HEK293 (cell line): Measurements from ENCODE around the gene ANAPC10.

Source experiments
- CTCF ChIA-PET: fragments of 350-600 bp; formaldehyde crosslinking; extraction: SDS; loops from one replicate; lab custom pipeline; 2021; ENCODE audit warnings: antibody characterized with exemption; lab: Yijun Ruan, JAX
- POLR2A ChIA-PET: fragments of 300-600 bp; formaldehyde crosslinking; extraction: SDS; loops from one replicate; lab custom pipeline; 2020; ENCODE audit warnings: antibody characterized with exemption, inconsistent platforms; lab: Yijun Ruan, JAX
- H3K27ac ChIP-seq: fragments of 200-500 bp; sonication (Bioruptor generic); 2 replicates; pipeline ENCODE4 v1.5.1; 2014; ENCODE audit warnings: low read depth, low read length, control low read depth, inconsistent platforms; ENCODE audit errors: extremely low read depth
- H3K36me3 ChIP-seq, 2 experiments: fragments of 200-500 bp in 1 of 2; sonication (Bioruptor generic) in 1 of 2; 1 replicate in 1 of 2; 2 replicates in 1 of 2; pipeline ENCODE4 v1.5.1; 2014 to 2017; ENCODE audit warnings: inconsistent platforms in 2 of 2, low read length in 2 of 2; ENCODE audit not compliant: control insufficient read depth in 2 of 2, insufficient read depth in 1 of 2
- H3K4me1 ChIP-seq: fragments of 200-500 bp; sonication (Bioruptor generic); 2 replicates; pipeline ENCODE4 v1.5.1; 2014; ENCODE audit warnings: mild to moderate bottlenecking, low read length, inconsistent platforms; ENCODE audit not compliant: control insufficient read depth, insufficient read depth
- H3K4me3 ChIP-seq: 2 replicates; pipeline ENCODE4 v1.5.1; 2011; ENCODE audit warnings: low read depth, mild to moderate bottlenecking, control low read depth, low read length, moderate library complexity
- H3K9me3 ChIP-seq: fragments of 200-500 bp; sonication (Bioruptor generic); 2 replicates; pipeline ENCODE4 v1.5.1; 2014; ENCODE audit warnings: low read depth, low read length, inconsistent platforms; ENCODE audit not compliant: control insufficient read depth, insufficient read depth
- EGR2 ChIP-seq: fragments of 450-650 bp; formaldehyde crosslinking; IDR thresholded peaks from 2 replicates; pipeline ENCODE4 v1.5.1; 2016; ENCODE audit warnings: low read depth, missing biosample characterization, missing genetic modification characterization
- GLIS1 ChIP-seq: fragments of 450-650 bp; formaldehyde crosslinking; IDR thresholded peaks from 2 replicates; pipeline ENCODE4 v1.5.1; 2016; ENCODE audit warnings: missing biosample characterization, missing genetic modification characterization
- PRDM4 ChIP-seq: fragments of 450-650 bp; formaldehyde crosslinking; IDR thresholded peaks from 2 replicates; pipeline ENCODE4 v1.5.1; 2017; ENCODE audit warnings: missing biosample characterization, missing genetic modification characterization
- TSHZ1 ChIP-seq: fragments of 450-650 bp; formaldehyde crosslinking; IDR thresholded peaks from 2 replicates; pipeline ENCODE4 v1.5.1; 2016; ENCODE audit warnings: missing biosample characterization, missing genetic modification characterization, borderline replicate concordance
- YY1 ChIP-seq: fragments of 450-650 bp; formaldehyde crosslinking; IDR thresholded peaks from 2 replicates; pipeline ENCODE4 v1.5.1; 2018; ENCODE audit warnings: missing biosample characterization, missing genetic modification characterization
- ZBTB10 ChIP-seq: fragments of 450-650 bp; formaldehyde crosslinking; IDR thresholded peaks from 2 replicates; pipeline ENCODE4 v1.5.1; 2016; ENCODE audit warnings: missing biosample characterization, missing genetic modification characterization
- ZFHX2 ChIP-seq: fragments of 450-650 bp; formaldehyde crosslinking; conservative IDR thresholded peaks from 2 replicates; pipeline ENCODE4 v1.5.1; 2016; ENCODE audit warnings: missing biosample characterization, missing genetic modification characterization
- ZNF121 ChIP-seq: fragments of 450-650 bp; formaldehyde crosslinking; IDR thresholded peaks from 2 replicates; pipeline ENCODE4 v1.5.1; 2016; ENCODE audit warnings: missing biosample characterization, missing genetic modification characterization
- ZNF146 ChIP-seq: fragments of 450-650 bp; formaldehyde crosslinking; IDR thresholded peaks from 2 replicates; pipeline ENCODE4 v1.5.1; 2016; ENCODE audit warnings: missing biosample characterization, missing genetic modification characterization
- ZNF394 ChIP-seq: fragments of 450-650 bp; formaldehyde crosslinking; IDR thresholded peaks from 2 replicates; pipeline ENCODE4 v1.5.1; 2016; ENCODE audit warnings: missing biosample characterization, missing genetic modification characterization, mild to moderate bottlenecking, moderate library complexity, borderline replicate concordance
- ZNF449 ChIP-seq: fragments of 450-650 bp; formaldehyde crosslinking; IDR thresholded peaks from 2 replicates; pipeline ENCODE4 v1.5.1; 2017; ENCODE audit warnings: missing biosample characterization, mild to moderate bottlenecking, missing genetic modification characterization, moderate library complexity
- ZNF530 ChIP-seq: fragments of 450-650 bp; formaldehyde crosslinking; IDR thresholded peaks from 2 replicates; pipeline ENCODE4 v1.5.1; 2016; ENCODE audit warnings: low read depth, missing biosample characterization, missing genetic modification characterization
- ZNF555 ChIP-seq: fragments of 450-650 bp; formaldehyde crosslinking; conservative IDR thresholded peaks from 2 replicates; pipeline ENCODE4 v1.5.1; 2017; ENCODE audit warnings: missing biosample characterization, mild to moderate bottlenecking, missing genetic modification characterization, inconsistent platforms
- TF ChIP-seq, protein P1 (sequence below): fragments of 450-650 bp; formaldehyde crosslinking; IDR thresholded peaks from 2 replicates; pipeline ENCODE4 v1.5.1; 2016; ENCODE audit warnings: missing biosample characterization, missing genetic modification characterization

The ANAPC10 gene

DNA sequence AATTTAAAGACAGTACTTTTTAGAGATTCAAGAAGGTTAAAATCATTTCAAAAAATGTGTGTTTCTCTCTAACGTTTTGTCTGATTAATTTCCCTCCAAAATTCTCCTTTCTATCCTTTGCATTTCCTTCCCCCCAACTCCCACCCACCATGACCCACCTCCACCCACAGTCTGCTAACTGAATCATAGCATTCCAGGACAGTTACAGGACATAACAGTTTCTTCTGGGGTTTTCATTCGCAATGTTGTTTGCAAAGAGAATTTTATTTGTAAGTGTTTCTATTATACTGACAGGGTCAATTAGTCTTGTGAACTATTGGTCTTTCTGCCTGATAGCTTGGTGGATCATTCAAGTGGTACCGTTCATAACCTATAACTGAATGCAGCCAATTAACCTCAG lies 53.7 kb downstream of the ANAPC10 start:
- ChIA-PET POLR2A (no interaction called here), CTCF (interaction anchor here (0.5 kb wide), 1 partner anchor 942 kb away, joined by 3 read pairs; no protein-coding TSS in a partner anchor)
- Histone ChIP-seq H3K4me1 (no peaks in the 10 kb centered on the region), H3K9me3 (no peaks in the 10 kb centered on the region), H3K4me3 (no peak overlapping the region), H3K36me3 (no peaks in the 10 kb centered on the region)
- no peak for TF ChIP-seq TSHZ1
- peak; percentile 48; the same call in 1 of the 2 replicates for TF ChIP-seq EGR2 (tag by site-specific recombination)
- peak; percentile 57 for TF ChIP-seq ZFHX2 (tag by site-specific recombination)
- TF ChIP-seq, all 188 proteins: peak for 2
- H3K27ac ChIP-seq, result no peak overlapping the region

GRCh38 chr4:145043306-145043705 lies 54.7 kb downstream of the ANAPC10 start:
- CTCF ChIA-PET, result no interaction called here
- no peaks in the 10 kb centered on the region for H3K36me3 ChIP-seq
- no peak for TF ChIP-seq YY1
- no peak for TF ChIP-seq ZNF121 (tag by site-specific recombination)
- no peak for TF ChIP-seq ZNF530 (tag by site-specific recombination)
- TF ChIP-seq PRDM4 (tag by site-specific recombination), result no peak
- no peak for TF ChIP-seq ZNF146 (tag by site-specific recombination)
- TF ChIP-seq, protein P1, sequence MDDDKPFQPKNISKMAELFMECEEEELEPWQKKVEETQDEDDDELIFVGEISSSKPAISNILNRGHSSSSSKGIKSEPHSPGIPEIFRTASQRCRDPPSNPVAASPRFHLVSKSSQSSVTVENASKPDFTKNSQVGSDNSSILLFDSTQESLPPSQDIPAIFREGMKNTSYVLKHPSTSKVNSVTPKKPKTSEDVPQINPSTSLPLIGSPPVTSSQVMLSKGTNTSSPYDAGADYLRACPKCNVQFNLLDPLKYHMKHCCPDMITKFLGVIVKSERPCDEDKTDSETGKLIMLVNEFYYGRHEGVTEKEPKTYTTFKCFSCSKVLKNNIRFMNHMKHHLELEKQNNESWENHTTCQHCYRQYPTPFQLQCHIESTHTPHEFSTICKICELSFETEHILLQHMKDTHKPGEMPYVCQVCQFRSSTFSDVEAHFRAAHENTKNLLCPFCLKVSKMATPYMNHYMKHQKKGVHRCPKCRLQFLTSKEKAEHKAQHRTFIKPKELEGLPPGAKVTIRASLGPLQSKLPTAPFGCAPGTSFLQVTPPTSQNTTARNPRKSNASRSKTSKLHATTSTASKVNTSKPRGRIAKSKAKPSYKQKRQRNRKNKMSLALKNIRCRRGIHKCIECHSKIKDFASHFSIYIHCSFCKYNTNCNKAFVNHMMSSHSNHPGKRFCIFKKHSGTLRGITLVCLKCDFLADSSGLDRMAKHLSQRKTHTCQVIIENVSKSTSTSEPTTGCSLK (tag by site-specific recombination), result no peak
- no peak for TF ChIP-seq ZNF394
- peak; percentile 23; the same call in 1 of the 2 replicates for TF ChIP-seq GLIS1 (tag by site-specific recombination)
- no peak for TF ChIP-seq ZBTB10 (tag by site-specific recombination)
- no peak for TF ChIP-seq ZNF555 (tag by site-specific recombination)
- TF ChIP-seq ZNF449 (tag by site-specific recombination), result no peak
- TF ChIP-seq ZFHX2 (tag by site-specific recombination), result 0 out of 2 replicates have a peak, but pooled peaks have one; percentile 22
- H3K9me3 ChIP-seq, result no peaks in the 10 kb centered on the region
- no peaks in the 10 kb centered on the region for H3K4me1 ChIP-seq
- POLR2A ChIA-PET, result no interaction called here
- no peak overlapping the region for H3K4me3 ChIP-seq
- no peak overlapping the region for H3K27ac ChIP-seq
